Measurements from ENCODE around the gene SLC9A8. TPM values are rescaled to one million over a fixed set of nuclear protein-coding genes. Genes with fewer than 3 reads are reported as not detected.
A peak's percentile ranks its signal among the peaks of the same experiment; 100 is the strongest.

Gene SLC9A8
- polyA plus RNA-seq, 3 donors from 2014 or later, result 2.5 to 9.1 (median 3.2) TPM

GRCh38 chr20:49929142-49929494 is 116.5 kb downstream of the SLC9A8 start:
- Mint-ChIP-seq H3K4me3 (no peak overlapping the region), H3K36me3 (no peaks in the 10 kb centered on the region), H3K27me3 (ENCODE audit: low read depth in 3 of 3) (peaks cover 0 to 4% (median 0%) of the 10 kb centered on the region in 3 donors), H3K9me3 (no peaks in the 10 kb centered on the region), H3K4me1 (peaks cover 6% of the 10 kb centered on the region in 2 donors), H3K27ac (no peak overlapping the region)
- DNase-seq, result no peak

- DNase-seq, result no peak
- H3K4me1 Mint-ChIP-seq, result peaks cover 42 to 53% of the 10 kb centered on the region in 2 donors
- peak overlapping the region; percentile 19 to 89 (median 63) for H3K27ac Mint-ChIP-seq
- H3K4me3 Mint-ChIP-seq, result peak overlapping the region; percentile 89 to 98 (median 97)
- H3K27me3 Mint-ChIP-seq (ENCODE audit: low read depth in 3 of 3), result peaks cover 5 to 11% (median 6%) of the 10 kb centered on the region in 3 donors
- H3K36me3 Mint-ChIP-seq, result no peaks in the 10 kb centered on the region
- no peaks in the 10 kb centered on the region for H3K9me3 Mint-ChIP-seq
Measured at GRCh38 chr20:49935746-49936152, 123.1 kb downstream of the SLC9A8 start.

- DNase-seq, result peak; percentile 81 to 87 (median 87)
- H3K4me3 Mint-ChIP-seq, result peak within 1 kb of the TSS; percentile 89 to 98 (median 97)
- peak within 1 kb of the TSS; percentile 89 to 96 (median 92) for H3K27ac Mint-ChIP-seq
- peaks cover 5 to 11% (median 6%) of the 10 kb centered on the region in 3 donors for H3K27me3 Mint-ChIP-seq (ENCODE audit: low read depth in 3 of 3)
- H3K36me3 Mint-ChIP-seq, result peaks cover 0 to 5% (median 0%) of the 10 kb centered on the region in 3 donors
- H3K9me3 Mint-ChIP-seq, result no peaks in the 10 kb centered on the region
- H3K4me1 Mint-ChIP-seq, result peaks cover 47 to 59% of the 10 kb centered on the region in 2 donors
Measured at GRCh38 chr20:49936153-49937026, 123.8 kb downstream of the SLC9A8 start, which contains the start of gene RNF114. TSS of gene RNF114 (plus strand) at chr20:49936397. CDS start at chr20:49936413, 16 bp downstream.

- H3K27ac Mint-ChIP-seq, result peak overlapping the region; percentile 89 to 96 (median 92)
- peak in 2 of 3 donors; percentile 20 to 30 for DNase-seq
Measured at GRCh38 chr20:49937027-49937929, 124.7 kb downstream of the SLC9A8 start.

GRCh38 chr20:49938173-49939163 is 125.8 kb downstream of the SLC9A8 start:
- Mint-ChIP-seq H3K4me3 (peak overlapping the region; percentile 30 to 89 (median 62)), H3K9me3 (no peaks in the 10 kb centered on the region), H3K27ac (peak overlapping the region; percentile 31 to 66 (median 60)), H3K36me3 (peaks cover 0 to 7% (median 0%) of the 10 kb centered on the region in 3 donors), H3K4me1 (peaks cover 52 to 71% of the 10 kb centered on the region in 2 donors), H3K27me3 (ENCODE audit: low read depth in 3 of 3) (peaks cover 5 to 11% (median 6%) of the 10 kb centered on the region in 3 donors)
- no peak for DNase-seq

More at GRCh38 chr20:49937027-49937929, 124.7 kb downstream of the SLC9A8 start:
- Mint-ChIP-seq H3K4me3 (peak overlapping the region; percentile 89 to 98 (median 97)), H3K27me3 (ENCODE audit: low read depth in 3 of 3) (peaks cover 5 to 11% (median 6%) of the 10 kb centered on the region in 3 donors), H3K9me3 (no peaks in the 10 kb centered on the region), H3K4me1 (peaks cover 50 to 63% of the 10 kb centered on the region in 2 donors), H3K36me3 (peaks cover 0 to 7% (median 0%) of the 10 kb centered on the region in 3 donors)

GRCh38 chr20:49941456-49941855 is 128.8 kb downstream of the SLC9A8 start:
- peaks cover 5 to 9% (median 6%) of the 10 kb centered on the region in 3 donors for H3K27me3 Mint-ChIP-seq (ENCODE audit: low read depth in 3 of 3)
- DNase-seq, result no peak
- peaks cover 4 to 17% (median 4%) of the 10 kb centered on the region in 3 donors for H3K36me3 Mint-ChIP-seq
- peaks cover 48 to 70% of the 10 kb centered on the region in 2 donors for H3K4me1 Mint-ChIP-seq
- H3K4me3 Mint-ChIP-seq, result no peak overlapping the region
- H3K27ac Mint-ChIP-seq, result peak overlapping the region in 1 of 6 donors; percentile 48
- no peaks in the 10 kb centered on the region for H3K9me3 Mint-ChIP-seq

Other genes with a start within 250 kb of the SLC9A8 start
- gene PTGIS, start 244.7 kb upstream of the SLC9A8 start, polyA plus RNA-seq, result not detected
- gene B4GALT5, start 99.0 kb upstream of the SLC9A8 start, polyA plus RNA-seq, result 1 to 10 TPM in 2 of 3 donors, under 1 TPM in 1; 0.35 to 3.2 (median 2.8) TPM
- 1 to 10 TPM; 1.2 to 5.3 (median 2.2) TPM for gene SPATA2, start 102.7 kb downstream of the SLC9A8 start, polyA plus RNA-seq
- gene RNF114, start 123.6 kb downstream of the SLC9A8 start, polyA plus RNA-seq, result 100 to 1,000 TPM in 1 of 3 donors, 10 to 100 TPM in 2; 87.1 to 104 (median 97.6) TPM
- gene SNAI1, start 170.2 kb downstream of the SLC9A8 start, polyA plus RNA-seq, result under 1 TPM in 2 of 3 donors, not detected in 1; 0.36 to 0.68 TPM

Measured in immature natural killer cell (primary cell).